ENCODE data around the gene MLEC.

GRCh38 chr12:120689397-120690082 is 2.6 kb downstream of the MLEC start:
- TF ChIP-seq POLR2AphosphoS2 (IDR thresholded peaks at IDR 0.05; ENCODE audit: low read depth, low read length) (no peak), FOXA1 (IDR thresholded peaks at IDR 0.05) (no peak), FOXA1 (CRISPR knock-in tag; IDR thresholded peaks at IDR 0.05) (no peak), KAT2B (IDR thresholded peaks at IDR 0.05; ENCODE audit: borderline replicate concordance, low read depth, low read length) (no peak), PHF20 (CRISPR knock-in tag; IDR thresholded peaks at IDR 0.05) (no peak), CHD2 (IDR thresholded peaks at IDR 0.05; ENCODE audit: low read depth, low read length) (no peak), CREM (IDR thresholded peaks at IDR 0.05) (no peak), CREM (CRISPR knock-in tag; IDR thresholded peaks at IDR 0.05) (no peak), SRSF1 (optimal IDR thresholded peaks at IDR 0.05; ENCODE audit: low read depth, low read length) (no peak), POLR2AphosphoS5 (IDR thresholded peaks at IDR 0.05; ENCODE audit: low read depth, low read length) (no peak), HOMEZ (CRISPR knock-in tag; IDR thresholded peaks at IDR 0.05; ENCODE audit: low read depth) (no peak), YY1 (IDR thresholded peaks at IDR 0.05; ENCODE audit: insufficient read depth, insufficient replicate concordance, low read depth, low read length) (no peak)
